ENCODE data around the gene NOC4L.

DNA sequence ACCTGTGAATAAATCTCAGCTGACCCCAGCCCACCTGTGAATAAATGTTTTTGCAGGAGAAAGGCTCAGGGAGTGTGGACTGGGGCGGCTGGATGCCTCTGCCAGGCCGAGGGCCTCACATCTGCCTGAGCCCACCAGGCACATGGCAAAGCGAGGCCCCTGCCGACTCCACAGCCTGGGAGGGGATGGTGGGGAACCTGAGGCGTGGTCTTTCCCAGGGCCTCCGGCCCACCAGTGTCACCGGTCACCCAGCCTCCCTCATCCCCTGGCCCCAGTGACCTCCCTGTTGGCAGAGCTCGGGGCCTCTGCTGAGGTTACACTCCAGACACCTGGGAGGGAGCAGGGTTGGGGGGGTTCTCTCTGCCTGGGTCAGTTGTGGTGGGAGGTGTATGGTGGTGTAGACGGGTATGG, 8.2 kb downstream of the NOC4L start:
- TF ChIP-seq, protein P1, sequence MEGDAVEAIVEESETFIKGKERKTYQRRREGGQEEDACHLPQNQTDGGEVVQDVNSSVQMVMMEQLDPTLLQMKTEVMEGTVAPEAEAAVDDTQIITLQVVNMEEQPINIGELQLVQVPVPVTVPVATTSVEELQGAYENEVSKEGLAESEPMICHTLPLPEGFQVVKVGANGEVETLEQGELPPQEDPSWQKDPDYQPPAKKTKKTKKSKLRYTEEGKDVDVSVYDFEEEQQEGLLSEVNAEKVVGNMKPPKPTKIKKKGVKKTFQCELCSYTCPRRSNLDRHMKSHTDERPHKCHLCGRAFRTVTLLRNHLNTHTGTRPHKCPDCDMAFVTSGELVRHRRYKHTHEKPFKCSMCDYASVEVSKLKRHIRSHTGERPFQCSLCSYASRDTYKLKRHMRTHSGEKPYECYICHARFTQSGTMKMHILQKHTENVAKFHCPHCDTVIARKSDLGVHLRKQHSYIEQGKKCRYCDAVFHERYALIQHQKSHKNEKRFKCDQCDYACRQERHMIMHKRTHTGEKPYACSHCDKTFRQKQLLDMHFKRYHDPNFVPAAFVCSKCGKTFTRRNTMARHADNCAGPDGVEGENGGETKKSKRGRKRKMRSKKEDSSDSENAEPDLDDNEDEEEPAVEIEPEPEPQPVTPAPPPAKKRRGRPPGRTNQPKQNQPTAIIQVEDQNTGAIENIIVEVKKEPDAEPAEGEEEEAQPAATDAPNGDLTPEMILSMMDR (IDR thresholded peaks at IDR 0.05; ENCODE audit: insufficient read depth, low read length, poor library complexity, severe bottlenecking), result no peak
- TF ChIP-seq EZH2phosphoT487 (conservative IDR thresholded peaks at IDR 0.05; ENCODE audit: low read length), result no peak

Data from SU-DHL-6 (cell line).